ENCODE results near the gene GAS6. TPM values are rescaled to one million over a fixed set of nuclear protein-coding genes. Genes with fewer than 3 reads are reported as not detected.

Gene GAS6
- total and polyA plus RNA-seq, 9 of the 15 experiments (the other 6 are each of a cell fraction or from before 2014, with no cell fraction given), result 0.14 to 9.7 (median 4.7) TPM; not detected in 1

DNA sequence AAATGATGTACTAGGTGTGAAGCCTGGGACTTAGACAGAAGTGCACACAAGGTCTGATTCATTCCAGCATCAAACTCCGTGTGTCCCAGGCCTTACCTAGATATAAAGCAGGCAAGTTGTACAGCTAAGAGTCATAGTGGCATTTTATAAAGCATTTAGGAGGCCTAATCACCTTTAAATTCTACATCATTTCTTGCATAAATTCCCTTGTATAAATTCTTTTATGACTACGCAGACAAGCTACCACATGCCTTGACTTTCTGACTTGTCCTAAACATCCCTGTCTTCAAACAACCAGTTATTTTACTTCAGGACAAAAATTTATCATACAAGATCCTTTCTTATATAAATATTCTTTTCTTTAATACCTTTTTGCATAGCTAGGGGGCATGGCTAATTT is 82.3 kb downstream of the GAS6 start (continued):
- TF ChIP-seq RERE (CRISPR knock-in tag; IDR thresholded peaks at IDR 0.05; ENCODE audit: borderline replicate concordance) (no peak), PHTF2 (CRISPR knock-in tag; IDR thresholded peaks at IDR 0.05) (no peak), ZNF121 (CRISPR knock-in tag; conservative IDR thresholded peaks at IDR 0.05) (no peak), TRIM25 (IDR thresholded peaks at IDR 0.05; ENCODE audit: borderline replicate concordance) (no peak), CBX1 (IDR thresholded peaks at IDR 0.05; ENCODE audit: low read depth) (no peak)

All from K562 (cell line).